ENCODE results near the gene TCN1. TPM values are rescaled to one million over a fixed set of nuclear protein-coding genes. Genes with fewer than 3 reads are reported as not detected.
A peak's percentile ranks its signal among the peaks of the same experiment; 100 is the strongest.

The TCN1 gene
- total and polyA plus RNA-seq, 9 of the 15 experiments (the other 6 are each of a cell fraction or from before 2014, with no cell fraction given) = 0.63 to 25.9 (median 8.0) TPM

DNA sequence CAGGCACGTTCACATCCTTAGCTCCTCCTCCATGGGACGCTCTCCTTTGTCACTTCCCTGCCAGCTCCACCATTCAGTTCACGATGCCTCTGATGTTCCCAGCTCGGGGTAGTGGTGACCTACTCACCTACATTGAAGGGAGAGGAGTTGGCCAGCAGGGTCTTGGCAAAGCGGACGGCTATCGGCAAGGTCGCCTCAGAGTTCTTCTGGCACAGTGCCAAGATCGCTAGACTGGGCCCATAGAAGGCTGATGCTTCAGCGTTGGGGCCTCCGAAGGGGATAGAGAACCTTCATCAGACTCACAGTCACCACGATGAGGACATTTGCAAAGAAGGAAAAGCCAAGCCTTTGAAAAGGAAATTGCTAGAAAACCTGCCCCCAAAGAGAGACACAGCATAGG lies 24.0 kb downstream of the TCN1 start (continued):
- TF ChIP-seq, protein P1, sequence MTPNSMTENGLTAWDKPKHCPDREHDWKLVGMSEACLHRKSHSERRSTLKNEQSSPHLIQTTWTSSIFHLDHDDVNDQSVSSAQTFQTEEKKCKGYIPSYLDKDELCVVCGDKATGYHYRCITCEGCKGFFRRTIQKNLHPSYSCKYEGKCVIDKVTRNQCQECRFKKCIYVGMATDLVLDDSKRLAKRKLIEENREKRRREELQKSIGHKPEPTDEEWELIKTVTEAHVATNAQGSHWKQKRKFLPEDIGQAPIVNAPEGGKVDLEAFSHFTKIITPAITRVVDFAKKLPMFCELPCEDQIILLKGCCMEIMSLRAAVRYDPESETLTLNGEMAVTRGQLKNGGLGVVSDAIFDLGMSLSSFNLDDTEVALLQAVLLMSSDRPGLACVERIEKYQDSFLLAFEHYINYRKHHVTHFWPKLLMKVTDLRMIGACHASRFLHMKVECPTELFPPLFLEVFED (CRISPR knock-in tag; conservative IDR thresholded peaks at IDR 0.05) = no peak
- TF ChIP-seq NKRF (IDR thresholded peaks at IDR 0.05; ENCODE audit: borderline replicate concordance) (no peak), FOXM1 (IDR thresholded peaks at IDR 0.05; ENCODE audit: low read depth) (no peak), FOXM1 (CRISPR knock-in tag; IDR thresholded peaks at IDR 0.05; ENCODE audit: low read depth) (no peak), TAF9B (IDR thresholded peaks at IDR 0.05; ENCODE audit: partially characterized antibody) (no peak), FOXA1 (IDR thresholded peaks at IDR 0.05; ENCODE audit: borderline replicate concordance) (no peak), ZNF274 (IDR thresholded peaks at IDR 0.05; ENCODE audit: borderline replicate concordance, low read depth, low read length) (no peak), EHMT2 (IDR thresholded peaks at IDR 0.05) (0 out of 2 replicates have a peak, but pooled peaks have one; percentile 6), NFIX (CRISPR knock-in tag; IDR thresholded peaks at IDR 0.05; ENCODE audit: low read depth) (peak; percentile 100), STAT5B (CRISPR knock-in tag; IDR thresholded peaks at IDR 0.05) (no peak), CBFB (CRISPR knock-in tag; IDR thresholded peaks at IDR 0.05) (no peak), HCFC1 (IDR thresholded peaks at IDR 0.05; ENCODE audit: low read depth, low read length) (no peak), ZNF311 (CRISPR knock-in tag; IDR thresholded peaks at IDR 0.05) (no peak), RBM22 (IDR thresholded peaks at IDR 0.05; ENCODE audit: low read depth, low read length, poor library complexity, severe bottlenecking) (no peak), PPARD (CRISPR knock-in tag; IDR thresholded peaks at IDR 0.05) (no peak), NCOA2 (IDR thresholded peaks at IDR 0.05; ENCODE audit: partially characterized antibody in 2 of 2) (peak in 1 of 2 experiments; percentile 90)
- TF ChIP-seq, protein P2, sequence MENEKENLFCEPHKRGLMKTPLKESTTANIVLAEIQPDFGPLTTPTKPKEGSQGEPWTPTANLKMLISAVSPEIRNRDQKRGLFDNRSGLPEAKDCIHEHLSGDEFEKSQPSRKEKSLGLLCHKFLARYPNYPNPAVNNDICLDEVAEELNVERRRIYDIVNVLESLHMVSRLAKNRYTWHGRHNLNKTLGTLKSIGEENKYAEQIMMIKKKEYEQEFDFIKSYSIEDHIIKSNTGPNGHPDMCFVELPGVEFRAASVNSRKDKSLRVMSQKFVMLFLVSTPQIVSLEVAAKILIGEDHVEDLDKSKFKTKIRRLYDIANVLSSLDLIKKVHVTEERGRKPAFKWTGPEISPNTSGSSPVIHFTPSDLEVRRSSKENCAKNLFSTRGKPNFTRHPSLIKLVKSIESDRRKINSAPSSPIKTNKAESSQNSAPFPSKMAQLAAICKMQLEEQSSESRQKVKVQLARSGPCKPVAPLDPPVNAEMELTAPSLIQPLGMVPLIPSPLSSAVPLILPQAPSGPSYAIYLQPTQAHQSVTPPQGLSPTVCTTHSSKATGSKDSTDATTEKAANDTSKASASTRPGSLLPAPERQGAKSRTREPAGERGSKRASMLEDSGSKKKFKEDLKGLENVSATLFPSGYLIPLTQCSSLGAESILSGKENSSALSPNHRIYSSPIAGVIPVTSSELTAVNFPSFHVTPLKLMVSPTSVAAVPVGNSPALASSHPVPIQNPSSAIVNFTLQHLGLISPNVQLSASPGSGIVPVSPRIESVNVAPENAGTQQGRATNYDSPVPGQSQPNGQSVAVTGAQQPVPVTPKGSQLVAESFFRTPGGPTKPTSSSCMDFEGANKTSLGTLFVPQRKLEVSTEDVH (IDR thresholded peaks at IDR 0.05; ENCODE audit: low read depth, partially characterized antibody) = no peak
- TF ChIP-seq, protein P3, sequence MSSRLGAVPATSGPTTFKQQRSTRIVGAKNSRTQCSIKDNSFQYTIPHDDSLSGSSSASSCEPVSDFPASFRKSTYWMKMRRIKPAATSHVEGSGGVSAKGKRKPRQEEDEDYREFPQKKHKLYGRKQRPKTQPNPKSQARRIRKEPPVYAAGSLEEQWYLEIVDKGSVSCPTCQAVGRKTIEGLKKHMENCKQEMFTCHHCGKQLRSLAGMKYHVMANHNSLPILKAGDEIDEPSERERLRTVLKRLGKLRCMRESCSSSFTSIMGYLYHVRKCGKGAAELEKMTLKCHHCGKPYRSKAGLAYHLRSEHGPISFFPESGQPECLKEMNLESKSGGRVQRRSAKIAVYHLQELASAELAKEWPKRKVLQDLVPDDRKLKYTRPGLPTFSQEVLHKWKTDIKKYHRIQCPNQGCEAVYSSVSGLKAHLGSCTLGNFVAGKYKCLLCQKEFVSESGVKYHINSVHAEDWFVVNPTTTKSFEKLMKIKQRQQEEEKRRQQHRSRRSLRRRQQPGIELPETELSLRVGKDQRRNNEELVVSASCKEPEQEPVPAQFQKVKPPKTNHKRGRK (tag; IDR thresholded peaks at IDR 0.05) = no peak
- TF ChIP-seq, protein P4, sequence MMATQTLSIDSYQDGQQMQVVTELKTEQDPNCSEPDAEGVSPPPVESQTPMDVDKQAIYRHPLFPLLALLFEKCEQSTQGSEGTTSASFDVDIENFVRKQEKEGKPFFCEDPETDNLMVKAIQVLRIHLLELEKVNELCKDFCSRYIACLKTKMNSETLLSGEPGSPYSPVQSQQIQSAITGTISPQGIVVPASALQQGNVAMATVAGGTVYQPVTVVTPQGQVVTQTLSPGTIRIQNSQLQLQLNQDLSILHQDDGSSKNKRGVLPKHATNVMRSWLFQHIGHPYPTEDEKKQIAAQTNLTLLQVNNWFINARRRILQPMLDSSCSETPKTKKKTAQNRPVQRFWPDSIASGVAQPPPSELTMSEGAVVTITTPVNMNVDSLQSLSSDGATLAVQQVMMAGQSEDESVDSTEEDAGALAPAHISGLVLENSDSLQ (IDR thresholded peaks at IDR 0.05) = no peak

Data from K562 (cell line).